HepG2 (cell line): ENCODE results near the gene IQUB. TPM values are rescaled to one million over a fixed set of nuclear protein-coding genes. Genes with fewer than 3 reads are reported as not detected.

Source experiments
- ATAC-seq: fragments of 200-7000 bp; cut with Tn5 transposase; 3 replicates; pipeline ENCODE4 v1.9.1; 2020; ENCODE audit warnings: mild to moderate bottlenecking, moderate library complexity
- BruUV-seq: library from RNA; stranded (reverse); fragments of 400-500 nt; replicated peaks from 2 replicates; lab custom pipeline; 2021; lab: Mats Ljungman, UMichigan
- CTCF ChIA-PET: fragments of 300-600 bp; formaldehyde crosslinking; extraction: SDS; loops from one replicate; lab custom pipeline; 2021; ENCODE audit warnings: low total read pairs, inconsistent platforms, low intra/inter-chr PET ratio; lab: Yijun Ruan, JAX
- POLR2A ChIA-PET: fragments of 350-600 bp; sonication (Branson Sonifier 250); formaldehyde crosslinking; loops from one replicate; lab custom pipeline; 2020; ENCODE audit warnings: antibody characterized with exemption, inconsistent platforms; lab: Yijun Ruan, JAX
- DNase-seq: peaks from one replicate; pipeline ENCODE4 v3.0.0-alpha.2; 2015; ENCODE audit warnings: low spot score
- FAIRE-seq: peaks from 3 replicates; lab custom pipeline; 2011; peaks lifted over from hg19 to GRCh38; lab: Jason Lieb, UNC
- H2AFZ ChIP-seq: one replicate; pipeline ENCODE4 v1.6.1; 2011; ENCODE audit warnings: low read length, inconsistent platforms
- H3K27ac ChIP-seq: fragments of 300-600 bp; 3 replicates; pipeline ENCODE4 v1.8.0; 2011; ENCODE audit warnings: mixed run types, mild to moderate bottlenecking, mixed read lengths, low read length, inconsistent platforms; ENCODE audit not compliant: insufficient read depth; ENCODE audit errors: extremely low read length
- H3K27me3 ChIP-seq, 2 experiments: fragments of 200-600 bp in 1 of 2; 2 replicates in 1 of 2; 3 replicates in 1 of 2; pipeline versions ENCODE4 v1.6.0 to v1.8.0; 2011; ENCODE audit warnings: low read length in 2 of 2, mild to moderate bottlenecking in 2 of 2, moderate library complexity in 2 of 2, inconsistent platforms in 1 of 2; ENCODE audit not compliant: insufficient read depth in 2 of 2, control insufficient read depth in 1 of 2
- H3K36me3 ChIP-seq, 2 experiments: fragments of 200-600 bp in 1 of 2; replicated peaks in 1 of 2; 2 replicates in 1 of 2; 3 replicates in 1 of 2; pipeline versions ENCODE4 v1.5.1 to v1.8.0; 2011; ENCODE audit warnings: low read length in 2 of 2, inconsistent platforms in 1 of 2; ENCODE audit not compliant: insufficient read depth in 2 of 2, control insufficient read depth in 1 of 2
- H3K4me1 ChIP-seq: 2 replicates; pipeline ENCODE4 v1.5.1; 2012; ENCODE audit warnings: low read length, inconsistent platforms; ENCODE audit not compliant: insufficient read depth
- H3K4me2 ChIP-seq: 2 replicates; pipeline ENCODE4 v1.6.0; 2011; ENCODE audit warnings: low read depth, low read length, inconsistent platforms
- H3K4me3 ChIP-seq, 3 experiments: fragments of 200-600 bp in 1 of 3; sonication (generic), shearing (Covaris generic) in 1 of 3; replicated peaks in 1 of 3; 2 replicates each; pipeline ENCODE4 v1.5.1; 2011 to 2016; ENCODE audit warnings: low read length in 3 of 3, inconsistent platforms in 2 of 3, low read depth in 2 of 3, mild to moderate bottlenecking in 2 of 3, control low read depth in 1 of 3, mixed read lengths in 1 of 3; ENCODE audit not compliant: insufficient read depth in 1 of 3
- H3K79me2 ChIP-seq: one replicate; pipeline ENCODE4 v1.6.1; 2011; ENCODE audit warnings: low read length, inconsistent platforms; ENCODE audit not compliant: insufficient read depth
- H3K9ac ChIP-seq: 2 replicates; pipeline ENCODE4 v1.6.0; 2011; ENCODE audit warnings: mild to moderate bottlenecking, low read depth, low read length, inconsistent platforms; ENCODE audit not compliant: insufficient read depth
- H3K9me3 ChIP-seq: 2 replicates; pipeline ENCODE4 v1.5.1; 2012; ENCODE audit warnings: mild to moderate bottlenecking, low read length
- H4K20me1 ChIP-seq: 2 replicates; pipeline ENCODE4 v1.6.0; 2011; ENCODE audit warnings: inconsistent platforms, mild to moderate bottlenecking, low read length, moderate library complexity; ENCODE audit not compliant: insufficient read depth
- ASH2L ChIP-seq: fragments of 300-600, 200-600 bp; sonication (generic); IDR thresholded peaks from 2 replicates; pipeline ENCODE4 v1.7.0; 2017; ENCODE audit warnings: low read depth, mild to moderate bottlenecking, moderate library complexity, mixed read lengths, low read length; ENCODE audit not compliant: insufficient read length
- EP300 ChIP-seq, 3 experiments: sonication (generic) in 1 of 3; formaldehyde crosslinking in 1 of 3; IDR thresholded peaks; 2 replicates each; pipeline versions ENCODE4 v1.5.1 to v1.6.1; 2011 to 2020; ENCODE audit warnings: low read depth in 2 of 3, low read length in 2 of 3, borderline replicate concordance in 1 of 3, improper control_type of control experiment in 1 of 3, mild to moderate bottlenecking in 1 of 3, missing genetic modification reagents in 1 of 3, moderate library complexity in 1 of 3
- FOSL1 ChIP-seq: sonication (generic); formaldehyde crosslinking; IDR thresholded peaks from 2 replicates; pipeline ENCODE4 v1.9.0; 2021; ENCODE audit warnings: missing genetic modification reagents, borderline replicate concordance
- KDM6A ChIP-seq: IDR thresholded peaks from 2 replicates; pipeline ENCODE4 v1.6.1; 2016; ENCODE audit warnings: low read depth
- KLF12 ChIP-seq: sonication (generic); formaldehyde crosslinking; IDR thresholded peaks from 2 replicates; pipeline ENCODE4 v1.4.0; 2020; ENCODE audit warnings: missing genetic modification reagents, borderline replicate concordance
- MXD3 ChIP-seq: IDR thresholded peaks from 2 replicates; pipeline ENCODE4 v1.6.1; 2016; ENCODE audit warnings: mild to moderate bottlenecking, missing biosample characterization, missing genetic modification reagents
- NBN ChIP-seq: fragments of 450-650 bp; conservative IDR thresholded peaks from 2 replicates; pipeline ENCODE4 v1.6.1; 2017
- RFX3 ChIP-seq: IDR thresholded peaks from 2 replicates; pipeline ENCODE4 v1.6.1; 2016; ENCODE audit warnings: missing biosample characterization, missing genetic modification reagents
- SOX5 ChIP-seq: IDR thresholded peaks from 2 replicates; pipeline ENCODE4 v1.6.1; 2016; ENCODE audit warnings: borderline replicate concordance
- ZNF30 ChIP-seq: sonication (generic); formaldehyde crosslinking; IDR thresholded peaks from 2 replicates; pipeline ENCODE4 v1.5.0; 2020; ENCODE audit warnings: mild to moderate bottlenecking, missing genetic modification reagents
- ZNF337 ChIP-seq: sonication (generic); formaldehyde crosslinking; IDR thresholded peaks from 2 replicates; pipeline ENCODE4 v1.5.1; 2020; ENCODE audit warnings: missing genetic modification reagents, low read depth, mild to moderate bottlenecking, borderline replicate concordance
- ZNF407 ChIP-seq: sonication (generic); formaldehyde crosslinking; IDR thresholded peaks from one replicate; pipeline ENCODE4 v1.5.1; 2020; ENCODE audit warnings: mild to moderate bottlenecking, missing genetic modification reagents; ENCODE audit errors: not compliant biosample characterization
- ZNF629 ChIP-seq: sonication (generic); formaldehyde crosslinking; conservative IDR thresholded peaks from 2 replicates; pipeline ENCODE4 v1.5.0; 2020; ENCODE audit warnings: missing genetic modification reagents
- ZNF691 ChIP-seq: sonication (generic); formaldehyde crosslinking; IDR thresholded peaks from 2 replicates; pipeline ENCODE4 v1.4.0; 2020; ENCODE audit warnings: missing genetic modification reagents, low read depth, mild to moderate bottlenecking, borderline replicate concordance
- ZNF841 ChIP-seq: sonication (generic); formaldehyde crosslinking; IDR thresholded peaks from 2 replicates; pipeline ENCODE4 v1.8.1; 2023; ENCODE audit warnings: missing genetic modification reagents, borderline replicate concordance
- WGBS: methylation state at CpG from one replicate; pipeline ENCODE4 v1.1.6; 2017; ENCODE audit warnings: low lambda C conversion rate; 5-methylcytosine and 5-hydroxymethylcytosine counted together
- in situ Hi-C: cut with HindIII; loops from 2 replicates; pipeline ENCODE4 v1.10.0; 2017; ENCODE audit warnings: low pct_unique_long_range_greater_than_20kb; ENCODE audit not compliant: extremely low pct_ligation_motif_present
- intact Hi-C: fragments of 100-400 bp; cut with micrococcal nuclease; formaldehyde crosslinking; loops from one replicate; pipeline ENCODE4 v1.10.0; 2022; ENCODE audit not compliant: unreplicated experiment
- polyA plus RNA-seq, 8 experiments: library from polyadenylated mRNA; depleted of rRNA in 3 of 8; stranded (reverse) in 7 of 8; unstranded in 1 of 8; fragments of >200 nt; fragmentation: Illumina TruSeq in 4 of 8; extraction: Trizol in 4 of 8; gene quantifications; 2 replicates each; pipeline versions ENCODE4 v1.2.1 to v1.2.3, GENCODE V29; 2011 to 2016; ENCODE audit warnings: low read depth in 4 of 8, missing spikeins in 1 of 8, mixed read lengths in 1 of 8; ENCODE audit not compliant: insufficient read depth in 1 of 8
- total RNA-seq, 5 experiments: library from RNA; depleted of rRNA; stranded (reverse); fragments of >200 nt; fragmentation: Illumina TruSeq; extraction: Trizol; gene quantifications; 2 replicates each; pipeline ENCODE4 v1.2.3, GENCODE V29; 2016; ENCODE audit warnings: low read depth in 1 of 5

IQUB gene
- total and polyA plus RNA-seq, 2 of the 13 experiments (the other 11 are each of a cell fraction or from before 2014, with no cell fraction given), result 0.07 TPM; not detected in 1

GRCh38 chr7:123499211-123499970, 35.0 kb downstream of the IQUB start:
- no peaks in the 10 kb centered on the region for H3K36me3 ChIP-seq
- BruUV-seq, result no TSS peak
- intact Hi-C loops (loop anchor here (10.0 kb wide), 1 partner anchor 125 kb away; no protein-coding TSS in a partner anchor), in situ Hi-C loops (no loop called here)
- ATAC-seq (no peak), DNase-seq (no peak), FAIRE-seq (no peak)
- CTCF ChIA-PET, result no interaction called here
- H3K4me2 ChIP-seq, result no peak overlapping the region
- no peaks in the 10 kb centered on the region for H4K20me1 ChIP-seq
- 19% methylated on average over 8 of the region's 8 CpGs for WGBS
- no peaks in the 10 kb centered on the region for H3K79me2 ChIP-seq
- no peaks in the 10 kb centered on the region for H3K4me1 ChIP-seq
- POLR2A ChIA-PET, result no interaction called here
- no peak overlapping the region for H3K4me3 ChIP-seq
- no peak overlapping the region for H3K27ac ChIP-seq
- no peaks in the 10 kb centered on the region for H3K27me3 ChIP-seq
- H3K9me3 ChIP-seq, result no peaks in the 10 kb centered on the region
- no peak overlapping the region for H3K9ac ChIP-seq
- H2AFZ ChIP-seq, result no peak overlapping the region
- TF ChIP-seq KLF12, result no peak
- no peak for TF ChIP-seq SOX5 (CRISPR knock-in tag)
- no peak for TF ChIP-seq MXD3 (CRISPR knock-in tag)
- no peak for TF ChIP-seq NBN
- no peak for TF ChIP-seq KDM6A (CRISPR knock-in tag)
- TF ChIP-seq ASH2L, result no peak
- no peak for TF ChIP-seq RFX3 (CRISPR knock-in tag)
- TF ChIP-seq ZNF337 (CRISPR knock-in tag), result no peak
- TF ChIP-seq ZNF629 (CRISPR knock-in tag), result no peak
- no peak for TF ChIP-seq EP300 (IDR thresholded peaks at IDR 0.05; ENCODE audit: low read depth in 2 of 2, low read length in 2 of 2)
- TF ChIP-seq EP300 (CRISPR knock-in tag; IDR thresholded peaks at IDR 0.05; ENCODE audit: borderline replicate concordance), result no peak
- TF ChIP-seq ZNF691, result no peak
- TF ChIP-seq ZNF30 (CRISPR knock-in tag), result no peak
- TF ChIP-seq ZNF841, result no peak
- TF ChIP-seq FOSL1 (CRISPR knock-in tag), result no peak
- TF ChIP-seq ZNF407, result no peak
